ENCODE data around the gene TRIM2. TPM values are rescaled to one million over a fixed set of nuclear protein-coding genes. Genes with fewer than 3 reads are reported as not detected.

TRIM2 gene
- polyA plus RNA-seq, 1 of the 3 experiments (the other 2 are of a cell fraction) = 16.4 TPM

DNA sequence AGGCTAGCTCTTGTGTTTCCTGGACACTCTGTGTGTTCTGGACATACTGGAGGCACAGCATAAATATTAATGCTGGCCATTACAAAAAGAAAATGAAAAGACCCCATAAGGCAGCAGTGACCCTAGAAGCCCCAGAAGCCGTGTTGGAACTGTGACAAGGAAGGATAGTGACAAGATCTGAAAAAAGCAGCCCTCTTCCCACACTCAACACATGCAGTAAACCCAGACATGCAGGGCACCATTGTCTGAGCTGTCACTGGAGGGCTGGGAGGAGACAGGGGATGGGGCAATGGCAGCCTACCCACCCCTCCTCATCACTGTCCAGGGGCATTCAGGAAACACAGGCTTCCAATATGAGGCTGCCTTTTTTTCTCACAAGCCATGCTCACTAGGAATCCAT lies 6.5 kb downstream of the TRIM2 start:
- no peaks in the 10 kb centered on the region for H4K20me1 ChIP-seq (ENCODE audit: insufficient read depth)
- H3K79me2 ChIP-seq (ENCODE audit: insufficient read depth) = no peaks in the 10 kb centered on the region
- ChIA-PET CTCF (interaction anchor here (1.1 to 1.6 kb wide), 4 partner anchors 9 to 108 kb away, joined by 3 to 4 read pairs (median 4); no protein-coding TSS in a partner anchor), POLR2A (no interaction called here)
- no peak overlapping the region for H3K9ac ChIP-seq
- no peak overlapping the region for H3K4me2 ChIP-seq
- no peak for TF ChIP-seq RAD21 (IDR thresholded peaks at IDR 0.05; ENCODE audit: low read length)
- TF ChIP-seq, protein P1, sequence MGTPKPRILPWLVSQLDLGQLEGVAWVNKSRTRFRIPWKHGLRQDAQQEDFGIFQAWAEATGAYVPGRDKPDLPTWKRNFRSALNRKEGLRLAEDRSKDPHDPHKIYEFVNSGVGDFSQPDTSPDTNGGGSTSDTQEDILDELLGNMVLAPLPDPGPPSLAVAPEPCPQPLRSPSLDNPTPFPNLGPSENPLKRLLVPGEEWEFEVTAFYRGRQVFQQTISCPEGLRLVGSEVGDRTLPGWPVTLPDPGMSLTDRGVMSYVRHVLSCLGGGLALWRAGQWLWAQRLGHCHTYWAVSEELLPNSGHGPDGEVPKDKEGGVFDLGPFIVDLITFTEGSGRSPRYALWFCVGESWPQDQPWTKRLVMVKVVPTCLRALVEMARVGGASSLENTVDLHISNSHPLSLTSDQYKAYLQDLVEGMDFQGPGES (IDR thresholded peaks at IDR 0.05; ENCODE audit: low read depth, low read length) = no peak
- TF ChIP-seq EZH2phosphoT487 (IDR thresholded peaks at IDR 0.05; ENCODE audit: borderline replicate concordance, low read depth) = no peak
- TF ChIP-seq ELF1 (IDR thresholded peaks at IDR 0.05) = no peak
- no peak overlapping the region for H3K4me3 ChIP-seq (ENCODE audit: low read depth in 2 of 2, low read length in 1 of 2)
- DNase-seq = peak; percentile 34
- H3K9me2 ChIP-seq = no peaks in the 10 kb centered on the region
- H3K9me3 ChIP-seq = no peaks in the 10 kb centered on the region
- H3K4me1 ChIP-seq (ENCODE audit: control insufficient read depth in 1 of 2, insufficient read depth in 2 of 2, low read depth in 1 of 2, low read length in 1 of 2) = peaks cover 0 to 11% of the 10 kb centered on the region in 2 experiments; a peak in 2 of 4 replicates
- no peak overlapping the region for H2AFZ ChIP-seq (ENCODE audit: low read depth)
- no peak overlapping the region for H3K27ac ChIP-seq (ENCODE audit: low read depth in 2 of 2, low read length in 1 of 2)
- WGBS (ENCODE audit: low lambda C conversion rate) = 88% methylated on average over 1 of the region's 1 CpG
- H3F3A ChIP-seq (replicated peaks; ENCODE audit: insufficient read depth) = no peaks in the 10 kb centered on the region
- H3K27me3 ChIP-seq (ENCODE audit: insufficient read depth) = no peaks in the 10 kb centered on the region
- no peaks in the 10 kb centered on the region for H3K36me3 ChIP-seq (replicated peaks in 1 of 2; ENCODE audit: control insufficient read depth in 1 of 2, insufficient read depth in 2 of 2, low read length in 1 of 2)

- no peak overlapping the region for H3K9ac ChIP-seq
- H3K27ac ChIP-seq (ENCODE audit: low read depth in 2 of 2, low read length in 1 of 2) = peak overlapping the region in 1 of 2 experiments; percentile 58; a peak in 1 of 4 replicates
- no peak overlapping the region for H3K4me2 ChIP-seq
- no peaks in the 10 kb centered on the region for H3K79me2 ChIP-seq (ENCODE audit: insufficient read depth)
- no peak overlapping the region for H2AFZ ChIP-seq (ENCODE audit: low read depth)
- H3F3A ChIP-seq (replicated peaks; ENCODE audit: insufficient read depth) = no peaks in the 10 kb centered on the region
- no peak overlapping the region for H3K4me3 ChIP-seq (ENCODE audit: low read depth in 2 of 2, low read length in 1 of 2)
- no peaks in the 10 kb centered on the region for H3K9me3 ChIP-seq
- H4K20me1 ChIP-seq (ENCODE audit: insufficient read depth) = no peaks in the 10 kb centered on the region
- TF ChIP-seq POLR2AphosphoS5 (IDR thresholded peaks at IDR 0.05; ENCODE audit: low read depth, low read length) (no peak), FOXM1 (IDR thresholded peaks at IDR 0.05; ENCODE audit: low read depth) (no peak), PBX3 (IDR thresholded peaks at IDR 0.05) (no peak), RCOR1 (IDR thresholded peaks at IDR 0.05; ENCODE audit: low read length) (no peak), EP300 (IDR thresholded peaks at IDR 0.05; ENCODE audit: borderline replicate concordance in 1 of 2, low read depth in 1 of 2, low read length in 1 of 2) (no peak), ZBTB33 (IDR thresholded peaks at IDR 0.05; ENCODE audit: borderline replicate concordance, low read depth) (no peak), JUND (IDR thresholded peaks at IDR 0.05) (no peak), RAD21 (IDR thresholded peaks at IDR 0.05; ENCODE audit: low read length) (no peak), FOSL2 (IDR thresholded peaks at IDR 0.05; ENCODE audit: borderline replicate concordance, low read depth) (no peak), MEF2A (IDR thresholded peaks at IDR 0.05; ENCODE audit: borderline replicate concordance, low read depth) (no peak), MXI1 (IDR thresholded peaks at IDR 0.05; ENCODE audit: low read depth, low read length) (no peak), SIN3A (IDR thresholded peaks at IDR 0.05; ENCODE audit: borderline replicate concordance, low read depth, low read length) (no peak), ELF1 (IDR thresholded peaks at IDR 0.05) (no peak), TCF12 (IDR thresholded peaks at IDR 0.05) (no peak)
- TF ChIP-seq, protein P2, sequence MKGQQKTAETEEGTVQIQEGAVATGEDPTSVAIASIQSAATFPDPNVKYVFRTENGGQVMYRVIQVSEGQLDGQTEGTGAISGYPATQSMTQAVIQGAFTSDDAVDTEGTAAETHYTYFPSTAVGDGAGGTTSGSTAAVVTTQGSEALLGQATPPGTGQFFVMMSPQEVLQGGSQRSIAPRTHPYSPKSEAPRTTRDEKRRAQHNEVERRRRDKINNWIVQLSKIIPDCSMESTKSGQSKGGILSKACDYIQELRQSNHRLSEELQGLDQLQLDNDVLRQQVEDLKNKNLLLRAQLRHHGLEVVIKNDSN (IDR thresholded peaks at IDR 0.05; ENCODE audit: borderline replicate concordance, low read depth) = no peak
- H3K9me2 ChIP-seq = no peaks in the 10 kb centered on the region
- WGBS (ENCODE audit: low lambda C conversion rate) = 62% methylated on average over 5 of the region's 5 CpGs
- H3K36me3 ChIP-seq (replicated peaks in 1 of 2; ENCODE audit: control insufficient read depth in 1 of 2, insufficient read depth in 2 of 2, low read length in 1 of 2) = no peaks in the 10 kb centered on the region
- no peaks in the 10 kb centered on the region for H3K27me3 ChIP-seq (ENCODE audit: insufficient read depth)
- CTCF ChIA-PET = interaction anchor here (1.1 to 2.9 kb wide), 3 partner anchors 12 to 69 kb away, joined by 3 to 15 read pairs (median 7); no protein-coding TSS in a partner anchor
- no peak for DNase-seq
- peaks cover 0 to 11% of the 10 kb centered on the region in 2 experiments; a peak in 2 of 4 replicates for H3K4me1 ChIP-seq (ENCODE audit: control insufficient read depth in 1 of 2, insufficient read depth in 2 of 2, low read depth in 1 of 2, low read length in 1 of 2)
- POLR2A ChIA-PET = interaction anchor here (0.6 to 1.2 kb wide), 2 partner anchors 11 to 65 kb away, joined by 4 to 6 read pairs; no protein-coding TSS in a partner anchor
These were observed 7.9 kb downstream of the TRIM2 start for GRCh38 chr4:153211986-153212728.
